Measurements from ENCODE around the gene LOXL1.

DNA sequence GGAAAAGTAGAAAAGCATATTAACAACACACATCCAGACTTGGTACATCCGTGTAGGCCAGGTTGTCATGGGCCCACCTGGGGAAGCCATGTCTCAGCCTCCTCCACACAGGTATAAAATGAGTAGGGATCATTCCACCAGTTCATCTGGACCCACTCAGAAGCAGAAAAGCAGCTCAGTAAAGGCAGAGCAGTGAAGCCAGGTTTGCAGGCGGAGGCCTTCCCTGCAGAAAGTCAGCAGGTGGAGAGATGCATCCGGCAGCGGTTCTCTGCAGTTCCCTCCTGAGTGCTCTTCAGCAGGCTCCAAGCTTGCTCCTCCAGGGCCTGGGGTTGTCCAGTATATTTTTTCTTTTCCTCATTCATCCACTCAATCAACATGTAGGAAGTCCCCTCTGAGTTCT is 22.1 kb downstream of the LOXL1 start:
- TF ChIP-seq, protein P1, sequence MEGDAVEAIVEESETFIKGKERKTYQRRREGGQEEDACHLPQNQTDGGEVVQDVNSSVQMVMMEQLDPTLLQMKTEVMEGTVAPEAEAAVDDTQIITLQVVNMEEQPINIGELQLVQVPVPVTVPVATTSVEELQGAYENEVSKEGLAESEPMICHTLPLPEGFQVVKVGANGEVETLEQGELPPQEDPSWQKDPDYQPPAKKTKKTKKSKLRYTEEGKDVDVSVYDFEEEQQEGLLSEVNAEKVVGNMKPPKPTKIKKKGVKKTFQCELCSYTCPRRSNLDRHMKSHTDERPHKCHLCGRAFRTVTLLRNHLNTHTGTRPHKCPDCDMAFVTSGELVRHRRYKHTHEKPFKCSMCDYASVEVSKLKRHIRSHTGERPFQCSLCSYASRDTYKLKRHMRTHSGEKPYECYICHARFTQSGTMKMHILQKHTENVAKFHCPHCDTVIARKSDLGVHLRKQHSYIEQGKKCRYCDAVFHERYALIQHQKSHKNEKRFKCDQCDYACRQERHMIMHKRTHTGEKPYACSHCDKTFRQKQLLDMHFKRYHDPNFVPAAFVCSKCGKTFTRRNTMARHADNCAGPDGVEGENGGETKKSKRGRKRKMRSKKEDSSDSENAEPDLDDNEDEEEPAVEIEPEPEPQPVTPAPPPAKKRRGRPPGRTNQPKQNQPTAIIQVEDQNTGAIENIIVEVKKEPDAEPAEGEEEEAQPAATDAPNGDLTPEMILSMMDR (conservative IDR thresholded peaks at IDR 0.05; ENCODE audit: low read depth, low read length) = no peak
- no peak for TF ChIP-seq EZH2 (IDR thresholded peaks at IDR 0.05; ENCODE audit: borderline replicate concordance, low read depth, low read length, poor library complexity, severe bottlenecking)

All from A673 (cell line).